HEK293T (cell line): ENCODE data around the gene PTGR2.

Experiments
- CTCF ChIA-PET: fragments of 350-600 bp; formaldehyde crosslinking; extraction: SDS; loops from one replicate; lab custom pipeline; 2021; ENCODE audit warnings: antibody characterized with exemption, inconsistent platforms; lab: Yijun Ruan, JAX
- POLR2A ChIA-PET: fragments of 350-600 bp; formaldehyde crosslinking; extraction: SDS; loops from one replicate; lab custom pipeline; 2020; ENCODE audit warnings: antibody characterized with exemption, inconsistent platforms; lab: Yijun Ruan, JAX
- DNase-seq: peaks from one replicate; pipeline ENCODE4 v3.0.0; 2012; ENCODE audit warnings: mixed read lengths; ENCODE audit errors: extremely low spot score
- ARNT ChIP-seq: fragments of 450-650 bp; IDR thresholded peaks from 2 replicates; pipeline ENCODE4 v1.6.1; 2017; ENCODE audit warnings: mild to moderate bottlenecking
- BHLHE40 ChIP-seq: fragments of 450-650 bp; IDR thresholded peaks from 2 replicates; pipeline ENCODE4 v1.6.1; 2016; ENCODE audit warnings: mild to moderate bottlenecking, moderate library complexity, borderline replicate concordance
- CTBP1 ChIP-seq: fragments of 450-650 bp; IDR thresholded peaks from 2 replicates; pipeline ENCODE4 v1.6.1; 2016; ENCODE audit warnings: borderline replicate concordance
- ELF4 ChIP-seq: fragments of 450-650 bp; IDR thresholded peaks from 2 replicates; pipeline ENCODE4 v1.6.1; 2017; ENCODE audit warnings: antibody characterized with exemption
- FOXA1 ChIP-seq: fragments of 450-650 bp; IDR thresholded peaks from 2 replicates; pipeline ENCODE4 v1.6.1; 2016; ENCODE audit warnings: mild to moderate bottlenecking
- FOXK2 ChIP-seq: fragments of 450-650 bp; IDR thresholded peaks from 2 replicates; pipeline ENCODE4 v1.6.1; 2016; ENCODE audit warnings: mild to moderate bottlenecking
- FOXM1 ChIP-seq: fragments of 450-650 bp; IDR thresholded peaks from 2 replicates; pipeline ENCODE4 v1.6.1; 2017; ENCODE audit warnings: mild to moderate bottlenecking, borderline replicate concordance
- HDGF ChIP-seq: fragments of 450-650 bp; IDR thresholded peaks from 2 replicates; pipeline ENCODE4 v1.6.1; 2017; ENCODE audit warnings: antibody characterized with exemption, borderline replicate concordance
- L3MBTL2 ChIP-seq: fragments of 450-650 bp; conservative IDR thresholded peaks from 2 replicates; pipeline ENCODE4 v1.6.1; 2016; ENCODE audit warnings: mild to moderate bottlenecking
- LEF1 ChIP-seq: fragments of 450-650 bp; IDR thresholded peaks from 2 replicates; pipeline ENCODE4 v1.6.1; 2017; ENCODE audit warnings: mild to moderate bottlenecking, borderline replicate concordance
- NFRKB ChIP-seq: fragments of 450-650 bp; IDR thresholded peaks from 2 replicates; pipeline ENCODE4 v1.6.1; 2016; ENCODE audit warnings: mild to moderate bottlenecking, moderate library complexity
- PKNOX1 ChIP-seq: fragments of 450-650 bp; IDR thresholded peaks from 2 replicates; pipeline ENCODE4 v1.6.1; 2016
- SP1 ChIP-seq: fragments of 450-650 bp; IDR thresholded peaks from 2 replicates; pipeline ENCODE4 v1.6.1; 2017
- SUZ12 ChIP-seq: fragments of 450-650 bp; IDR thresholded peaks from 2 replicates; pipeline ENCODE4 v1.6.1; 2016; ENCODE audit warnings: mild to moderate bottlenecking
- TARDBP ChIP-seq: fragments of 450-650 bp; IDR thresholded peaks from 2 replicates; pipeline ENCODE4 v1.6.1; 2016
- ZNF384 ChIP-seq: fragments of 450-650 bp; IDR thresholded peaks from 2 replicates; pipeline ENCODE4 v1.6.1; 2016

PTGR2 gene

GRCh38 chr14:73842851-73843250 is 8.8 kb upstream of the PTGR2 start:
- CTCF ChIA-PET = interaction anchor here (0.6 kb wide), 1 partner anchor 14 kb away, joined by 3 read pairs; no protein-coding TSS in a partner anchor
- DNase-seq = no peak
- POLR2A ChIA-PET = interaction anchor here (3.3 kb wide), 1 partner anchor 9 kb away, joined by 29 read pairs; the partner anchor contains the start of gene PTGR2
- TF ChIP-seq BHLHE40 (no peak), ZNF384 (0 out of 2 replicates have a peak, but pooled peaks have one; percentile 9), FOXM1 (no peak), FOXA1 (no peak)

- CTCF ChIA-PET = no interaction called here
- TF ChIP-seq L3MBTL2 (no peak), FOXA1 (no peak), CTBP1 (no peak), TARDBP (no peak), PKNOX1 (no peak), BHLHE40 (no peak), FOXM1 (no peak), SP1 (no peak), ELF4 (no peak), ARNT (no peak), LEF1 (no peak), HDGF (no peak), ZNF384 (no peak), NFRKB (no peak), FOXK2 (no peak), SUZ12 (no peak)
- POLR2A ChIA-PET = interaction anchor here (3.3 kb wide), 1 partner anchor 9 kb away, joined by 29 read pairs; the partner anchor contains the start of gene PTGR2
Measured at GRCh38 chr14:73843296-73843695, 8.3 kb upstream of the PTGR2 start.

GRCh38 chr14:73846947-73847346 is 4.7 kb upstream of the PTGR2 start:
- POLR2A ChIA-PET = interaction anchor here (0.8 kb wide), 1 partner anchor 40 kb away, joined by 5 read pairs; the partner anchor contains the start of gene ZNF410
- CTCF ChIA-PET = no interaction called here
- no peak for TF ChIP-seq SP1
- no peak for TF ChIP-seq SUZ12
- no peak for TF ChIP-seq HDGF
- no peak for TF ChIP-seq ZNF384
- no peak for TF ChIP-seq TARDBP
- TF ChIP-seq PKNOX1 = no peak
- TF ChIP-seq FOXA1 = no peak
- TF ChIP-seq LEF1 = no peak
- no peak for TF ChIP-seq CTBP1
- no peak for TF ChIP-seq BHLHE40
- TF ChIP-seq ELF4 = no peak
- TF ChIP-seq FOXK2 = no peak
- no peak for TF ChIP-seq FOXM1
- no peak for DNase-seq

More at GRCh38 chr14:73843296-73843695, 8.3 kb upstream of the PTGR2 start:
- no peak for DNase-seq

GRCh38 chr14:73851000-73851399 is 631 bp upstream of the PTGR2 start:
- CTCF ChIA-PET = interaction anchor here (0.7 kb wide), 1 partner anchor 122 kb away, joined by 3 read pairs; no protein-coding TSS in a partner anchor
- POLR2A ChIA-PET = interaction anchor here (0.7 to 2.7 kb wide), 23 partner anchors 9 to 678 kb away, joined by 3 to 29 read pairs (median 4); partner anchors contain the start of genes ACOT2, BBOF1, ENTPD5 and ZNF410
- no peak for DNase-seq
- TF ChIP-seq FOXM1 (no peak), FOXA1 (no peak), CTBP1 (no peak), HDGF (no peak), ZNF384 (no peak), ARNT (no peak), ELF4 (no peak), TARDBP (no peak)

GRCh38 chr14:73859145-73859544 is 7.5 kb downstream of the PTGR2 start:
- ChIA-PET POLR2A (no interaction called here), CTCF (no interaction called here)
- TF ChIP-seq FOXM1 (no peak), FOXK2 (no peak), SUZ12 (no peak), SP1 (no peak), L3MBTL2 (no peak), ELF4 (no peak), BHLHE40 (no peak), FOXA1 (no peak)
- no peak for DNase-seq

- TF ChIP-seq L3MBTL2 (no peak), FOXK2 (no peak), NFRKB (no peak), ELF4 (no peak), LEF1 (no peak), BHLHE40 (no peak), FOXM1 (no peak), SUZ12 (no peak), TARDBP (no peak), ARNT (no peak)
- ChIA-PET POLR2A (interaction anchor here (1.5 kb wide), 1 partner anchor 9 kb away, joined by 3 read pairs; the partner anchor contains the start of gene PTGR2), CTCF (no interaction called here)
- no peak for DNase-seq
Measured at GRCh38 chr14:73861073-73861472, 9.4 kb downstream of the PTGR2 start.

- no peak for DNase-seq
- no peak for TF ChIP-seq PKNOX1
- TF ChIP-seq L3MBTL2 = no peak
- no peak for TF ChIP-seq LEF1
- TF ChIP-seq SUZ12 = no peak
- no peak for TF ChIP-seq SP1
- no peak for TF ChIP-seq BHLHE40
- no peak for TF ChIP-seq FOXA1
- CTCF ChIA-PET = no interaction called here
- POLR2A ChIA-PET = interaction anchor here (0.6 kb wide), 1 partner anchor 10 kb away, joined by 3 read pairs; no protein-coding TSS in a partner anchor
Measured at GRCh38 chr14:73862480-73862879, 10.8 kb downstream of the PTGR2 start.
